ENCODE results near the gene FAM76B.

GRCh38 chr11:95827696-95828095 is 38.1 kb upstream of the FAM76B start:
- TF ChIP-seq CTCF (optimal IDR thresholded peaks at IDR 0.05 in 1 of 3, IDR thresholded peaks at IDR 0.05 in 1 of 3, conservative IDR thresholded peaks at IDR 0.05 in 1 of 3; ENCODE audit: extremely low read depth in 1 of 3, insufficient read depth in 2 of 3, low read length in 3 of 3) = no peak
- TF ChIP-seq EZH2 (IDR thresholded peaks at IDR 0.05; ENCODE audit: low read length) = no peak

All from keratinocyte (primary cell).